DOHH2 (cell line): ENCODE data around the gene RASAL2.

Experiments used
- EZH2phosphoT487 ChIP-seq: fragments of 200-600 bp; sonication (generic); IDR thresholded peaks from 2 replicates; pipeline ENCODE4 v1.6.1; 2017; ENCODE audit warnings: borderline replicate concordance, mild to moderate bottlenecking, antibody characterized with exemption, low read length, moderate library complexity, mixed read lengths
- TF ChIP-seq, protein P1 (sequence below): fragments of 200-600 bp; sonication (generic); IDR thresholded peaks from one replicate; pipeline ENCODE4 v1.5.1; 2014; ENCODE audit warnings: antibody characterized with exemption, mild to moderate bottlenecking, low read depth, low read length; ENCODE audit not compliant: poor library complexity, severe bottlenecking

- TF ChIP-seq, protein P1, sequence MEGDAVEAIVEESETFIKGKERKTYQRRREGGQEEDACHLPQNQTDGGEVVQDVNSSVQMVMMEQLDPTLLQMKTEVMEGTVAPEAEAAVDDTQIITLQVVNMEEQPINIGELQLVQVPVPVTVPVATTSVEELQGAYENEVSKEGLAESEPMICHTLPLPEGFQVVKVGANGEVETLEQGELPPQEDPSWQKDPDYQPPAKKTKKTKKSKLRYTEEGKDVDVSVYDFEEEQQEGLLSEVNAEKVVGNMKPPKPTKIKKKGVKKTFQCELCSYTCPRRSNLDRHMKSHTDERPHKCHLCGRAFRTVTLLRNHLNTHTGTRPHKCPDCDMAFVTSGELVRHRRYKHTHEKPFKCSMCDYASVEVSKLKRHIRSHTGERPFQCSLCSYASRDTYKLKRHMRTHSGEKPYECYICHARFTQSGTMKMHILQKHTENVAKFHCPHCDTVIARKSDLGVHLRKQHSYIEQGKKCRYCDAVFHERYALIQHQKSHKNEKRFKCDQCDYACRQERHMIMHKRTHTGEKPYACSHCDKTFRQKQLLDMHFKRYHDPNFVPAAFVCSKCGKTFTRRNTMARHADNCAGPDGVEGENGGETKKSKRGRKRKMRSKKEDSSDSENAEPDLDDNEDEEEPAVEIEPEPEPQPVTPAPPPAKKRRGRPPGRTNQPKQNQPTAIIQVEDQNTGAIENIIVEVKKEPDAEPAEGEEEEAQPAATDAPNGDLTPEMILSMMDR = no peak
- TF ChIP-seq EZH2phosphoT487 = no peak
Measured at GRCh38 chr1:178301141-178301540, 207.2 kb downstream of the RASAL2 start.
